Liver (tissue), 3 donors: ENCODE data around the gene PADI3.

Experiments
- EGR1 ChIP-seq, 2 donors: IDR thresholded peaks; 2 replicates each; pipeline ENCODE4 v1.6.1; 2016 to 2018; ENCODE audit warnings: antibody characterized with exemption in 2 of 2, low read depth in 2 of 2
- FOXA2 ChIP-seq: IDR thresholded peaks from 2 replicates; pipeline ENCODE4 v1.6.1; 2016; ENCODE audit warnings: antibody characterized with exemption
- GABPA ChIP-seq, 2 donors: IDR thresholded peaks in 1 of 2; conservative IDR thresholded peaks in 1 of 2; 2 replicates each; pipeline ENCODE4 v1.6.1; 2016; ENCODE audit warnings: antibody characterized with exemption in 2 of 2, mild to moderate bottlenecking in 1 of 2, moderate library complexity in 1 of 2
- HNF4A ChIP-seq, 2 donors: conservative IDR thresholded peaks; 2 replicates each; pipeline ENCODE4 v1.6.1; 2016; ENCODE audit warnings: antibody characterized with exemption in 2 of 2, mild to moderate bottlenecking in 2 of 2
- RAD21 ChIP-seq, 2 donors: IDR thresholded peaks; 2 replicates each; pipeline ENCODE4 v1.6.1; 2016; ENCODE audit warnings: antibody characterized with exemption in 2 of 2, mild to moderate bottlenecking in 2 of 2
- TAF1 ChIP-seq: conservative IDR thresholded peaks from 2 replicates; pipeline ENCODE4 v1.6.1; 2016; ENCODE audit warnings: antibody characterized with exemption, mild to moderate bottlenecking
- YY1 ChIP-seq: IDR thresholded peaks from 2 replicates; pipeline ENCODE4 v1.6.1; 2016; ENCODE audit warnings: antibody characterized with exemption, mild to moderate bottlenecking
- TF ChIP-seq, protein P1 (sequence below): fragments of 150-350 bp; IDR thresholded peaks from 2 replicates; pipeline ENCODE4 v1.5.1; 2017; ENCODE audit warnings: improper control_type of control experiment, low read depth, low read length; ENCODE audit not compliant: missing input control
- TF ChIP-seq, protein P2 (sequence below): IDR thresholded peaks from 2 replicates; pipeline ENCODE4 v1.6.1; 2016; ENCODE audit warnings: antibody characterized with exemption
- TF ChIP-seq, protein P3 (sequence below): IDR thresholded peaks from 2 replicates; pipeline ENCODE4 v1.6.1; 2016; ENCODE audit warnings: antibody characterized with exemption
- donor health status: healthy.
- donor health status: healthy.

DNA sequence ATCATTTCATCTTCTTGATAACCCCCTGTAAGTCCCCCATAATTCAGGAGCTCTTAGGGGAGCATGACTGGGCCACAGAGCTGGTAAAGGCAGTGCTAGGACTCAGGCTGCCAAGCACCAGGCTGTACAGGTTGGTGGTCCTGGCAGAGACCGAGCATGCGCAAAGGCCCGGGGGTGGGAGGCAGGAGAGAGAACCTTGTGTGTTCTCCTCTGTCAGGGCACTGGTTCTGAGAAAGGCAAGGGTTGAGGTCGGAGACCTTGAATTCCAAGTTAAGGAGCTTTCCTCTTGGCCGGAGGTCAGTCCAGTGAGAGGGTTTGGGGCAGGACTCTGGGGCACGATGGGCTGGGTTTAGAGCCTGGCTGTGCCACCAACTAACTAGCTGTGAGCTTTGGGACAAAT, 23.2 kb downstream of the PADI3 start:
- TF ChIP-seq RAD21 (IDR thresholded peaks at IDR 0.05) (no peak), EGR1 (IDR thresholded peaks at IDR 0.05; ENCODE audit: low read depth in 2 of 2) (no peak), FOXA2 (no peak), TAF1 (no peak), GABPA (IDR thresholded peaks at IDR 0.05 in 1 of 2, conservative IDR thresholded peaks at IDR 0.05 in 1 of 2) (no peak), YY1 (no peak), HNF4A (conservative IDR thresholded peaks at IDR 0.05) (no peak)
- TF ChIP-seq, protein P1, sequence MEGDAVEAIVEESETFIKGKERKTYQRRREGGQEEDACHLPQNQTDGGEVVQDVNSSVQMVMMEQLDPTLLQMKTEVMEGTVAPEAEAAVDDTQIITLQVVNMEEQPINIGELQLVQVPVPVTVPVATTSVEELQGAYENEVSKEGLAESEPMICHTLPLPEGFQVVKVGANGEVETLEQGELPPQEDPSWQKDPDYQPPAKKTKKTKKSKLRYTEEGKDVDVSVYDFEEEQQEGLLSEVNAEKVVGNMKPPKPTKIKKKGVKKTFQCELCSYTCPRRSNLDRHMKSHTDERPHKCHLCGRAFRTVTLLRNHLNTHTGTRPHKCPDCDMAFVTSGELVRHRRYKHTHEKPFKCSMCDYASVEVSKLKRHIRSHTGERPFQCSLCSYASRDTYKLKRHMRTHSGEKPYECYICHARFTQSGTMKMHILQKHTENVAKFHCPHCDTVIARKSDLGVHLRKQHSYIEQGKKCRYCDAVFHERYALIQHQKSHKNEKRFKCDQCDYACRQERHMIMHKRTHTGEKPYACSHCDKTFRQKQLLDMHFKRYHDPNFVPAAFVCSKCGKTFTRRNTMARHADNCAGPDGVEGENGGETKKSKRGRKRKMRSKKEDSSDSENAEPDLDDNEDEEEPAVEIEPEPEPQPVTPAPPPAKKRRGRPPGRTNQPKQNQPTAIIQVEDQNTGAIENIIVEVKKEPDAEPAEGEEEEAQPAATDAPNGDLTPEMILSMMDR, result no peak
- TF ChIP-seq, protein P2, sequence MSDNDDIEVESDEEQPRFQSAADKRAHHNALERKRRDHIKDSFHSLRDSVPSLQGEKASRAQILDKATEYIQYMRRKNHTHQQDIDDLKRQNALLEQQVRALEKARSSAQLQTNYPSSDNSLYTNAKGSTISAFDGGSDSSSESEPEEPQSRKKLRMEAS, result no peak
- TF ChIP-seq, protein P3, sequence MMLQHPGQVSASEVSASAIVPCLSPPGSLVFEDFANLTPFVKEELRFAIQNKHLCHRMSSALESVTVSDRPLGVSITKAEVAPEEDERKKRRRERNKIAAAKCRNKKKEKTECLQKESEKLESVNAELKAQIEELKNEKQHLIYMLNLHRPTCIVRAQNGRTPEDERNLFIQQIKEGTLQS, result no peak
